ENCODE measurements around the gene LAMC1. TPM values are rescaled to one million over a fixed set of nuclear protein-coding genes. Genes with fewer than 3 reads are reported as not detected.

The LAMC1 gene
- polyA plus RNA-seq, 4 donors: 2.5 to 84.5 (median 22.2) TPM

DNA sequence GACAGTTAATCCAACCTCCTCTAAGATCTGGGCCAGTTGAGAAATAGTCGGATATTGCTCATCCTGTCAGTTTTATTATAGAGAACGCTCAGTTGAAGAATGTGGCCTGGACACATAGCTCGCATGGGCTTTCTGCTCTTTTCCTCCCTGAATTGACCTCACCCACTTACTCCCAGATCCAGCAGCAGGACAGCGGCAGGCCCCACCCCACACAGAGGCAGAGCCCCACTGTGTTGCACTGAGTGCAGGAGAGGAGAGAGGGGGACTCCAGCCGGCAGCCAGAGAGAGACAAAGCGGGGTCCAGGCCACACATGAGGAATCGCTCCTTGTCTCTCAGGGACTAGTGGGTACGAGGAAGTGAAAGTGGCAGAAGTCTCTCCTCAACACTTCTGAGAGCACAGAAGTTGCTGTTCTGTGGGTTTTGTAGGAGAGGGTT is 78.6 kb downstream of the LAMC1 start:
- Histone ChIP-seq H3K27ac (ENCODE audit: low read depth in 1 of 3, low read length in 2 of 3) (peak overlapping the region in 1 of 3 donors; percentile 27), H3K27me3 (ENCODE audit: control insufficient read depth in 3 of 3, insufficient read depth in 3 of 3, low read length in 3 of 3) (no peaks in the 10 kb centered on the region), H3K4me1 (ENCODE audit: control insufficient read depth in 3 of 3, insufficient read depth in 2 of 3, low read depth in 1 of 3, low read length in 2 of 3) (peaks cover 0 to 35% (median 4%) of the 10 kb centered on the region in 3 donors), H3K36me3 (ENCODE audit: control insufficient read depth in 3 of 3, insufficient read depth in 2 of 3, low read depth in 1 of 3, low read length in 3 of 3) (peaks cover 0 to 9% (median 0%) of the 10 kb centered on the region in 3 donors), H3K9me3 (ENCODE audit: control insufficient read depth in 2 of 2, insufficient read depth in 1 of 2, low read depth in 1 of 2, low read length in 1 of 2) (no peaks in the 10 kb centered on the region), H3K4me3 (ENCODE audit: low read depth in 1 of 3, low read length in 3 of 3) (no peak overlapping the region)
- 53 to 76% (median 76%) methylated on average over 8 of the region's 8 CpGs for WGBS, 3 donors
- DNase-seq (no peak), FAIRE-seq (no peak)

DNA sequence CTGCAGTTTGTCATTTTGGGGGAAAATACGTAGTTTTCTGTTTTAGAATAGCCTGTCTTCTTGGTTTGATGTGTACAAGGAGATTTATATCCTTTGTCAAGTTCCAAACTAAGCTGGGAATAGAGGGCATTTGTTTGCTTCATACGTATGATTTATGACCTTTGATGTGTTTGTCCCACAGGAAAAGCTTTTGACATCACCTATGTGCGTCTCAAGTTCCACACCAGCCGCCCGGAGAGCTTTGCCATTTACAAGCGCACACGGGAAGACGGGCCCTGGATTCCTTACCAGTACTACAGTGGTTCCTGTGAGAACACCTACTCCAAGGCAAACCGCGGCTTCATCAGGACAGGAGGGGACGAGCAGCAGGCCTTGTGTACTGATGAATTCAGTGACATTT is 79.9 kb downstream of the LAMC1 start:
- Histone ChIP-seq H3K36me3 (ENCODE audit: control insufficient read depth in 3 of 3, insufficient read depth in 2 of 3, low read depth in 1 of 3, low read length in 3 of 3) (peaks cover 0 to 9% (median 0%) of the 10 kb centered on the region in 3 donors), H3K27ac (ENCODE audit: low read depth in 1 of 3, low read length in 2 of 3) (no peak overlapping the region), H3K9me3 (ENCODE audit: control insufficient read depth in 2 of 2, insufficient read depth in 1 of 2, low read depth in 1 of 2, low read length in 1 of 2) (no peaks in the 10 kb centered on the region), H3K4me3 (ENCODE audit: low read depth in 1 of 3, low read length in 3 of 3) (no peak overlapping the region), H3K27me3 (ENCODE audit: control insufficient read depth in 3 of 3, insufficient read depth in 3 of 3, low read length in 3 of 3) (no peaks in the 10 kb centered on the region), H3K4me1 (ENCODE audit: control insufficient read depth in 3 of 3, insufficient read depth in 2 of 3, low read depth in 1 of 3, low read length in 2 of 3) (peaks cover 0 to 22% (median 4%) of the 10 kb centered on the region in 3 donors)
- no peak for DNase-seq
- no peak for FAIRE-seq
- 88 to 91% (median 89%) methylated on average over 11 of the region's 11 CpGs for WGBS, 3 donors

DNA sequence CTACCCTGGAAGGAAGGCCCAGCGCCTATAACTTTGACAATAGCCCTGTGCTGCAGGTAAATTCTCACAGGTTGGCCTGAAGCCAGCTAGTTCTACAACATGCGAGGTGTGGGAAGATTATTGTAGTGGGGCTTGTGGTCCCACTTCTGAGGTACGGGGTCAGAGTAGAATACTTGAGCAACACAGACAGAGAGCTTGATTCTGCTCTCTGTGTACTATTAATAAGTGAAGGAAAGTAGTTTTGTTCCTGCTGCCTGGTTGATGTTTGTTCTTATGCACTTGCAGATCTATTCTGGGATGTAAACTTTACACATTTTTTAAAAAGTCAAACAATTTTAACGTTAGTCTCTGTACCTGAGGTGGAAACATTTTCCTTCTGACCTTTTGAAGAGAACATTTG is 80.4 kb downstream of the LAMC1 start:
- H3K4me1 ChIP-seq (ENCODE audit: control insufficient read depth in 3 of 3, insufficient read depth in 2 of 3, low read depth in 1 of 3, low read length in 2 of 3): peaks cover 0 to 18% (median 3%) of the 10 kb centered on the region in 3 donors
- no peak for FAIRE-seq
- 66 to 78% (median 73%) methylated on average over 4 of the region's 4 CpGs for WGBS, 3 donors
- no peak for DNase-seq
- no peak overlapping the region for H3K4me3 ChIP-seq (ENCODE audit: low read depth in 1 of 3, low read length in 3 of 3)
- H3K36me3 ChIP-seq (ENCODE audit: control insufficient read depth in 3 of 3, insufficient read depth in 2 of 3, low read depth in 1 of 3, low read length in 3 of 3): peaks cover 0 to 9% (median 0%) of the 10 kb centered on the region in 3 donors
- no peaks in the 10 kb centered on the region for H3K9me3 ChIP-seq (ENCODE audit: control insufficient read depth in 2 of 2, insufficient read depth in 1 of 2, low read depth in 1 of 2, low read length in 1 of 2)
- H3K27ac ChIP-seq (ENCODE audit: low read depth in 1 of 3, low read length in 2 of 3): no peak overlapping the region
- no peaks in the 10 kb centered on the region for H3K27me3 ChIP-seq (ENCODE audit: control insufficient read depth in 3 of 3, insufficient read depth in 3 of 3, low read length in 3 of 3)

DNA sequence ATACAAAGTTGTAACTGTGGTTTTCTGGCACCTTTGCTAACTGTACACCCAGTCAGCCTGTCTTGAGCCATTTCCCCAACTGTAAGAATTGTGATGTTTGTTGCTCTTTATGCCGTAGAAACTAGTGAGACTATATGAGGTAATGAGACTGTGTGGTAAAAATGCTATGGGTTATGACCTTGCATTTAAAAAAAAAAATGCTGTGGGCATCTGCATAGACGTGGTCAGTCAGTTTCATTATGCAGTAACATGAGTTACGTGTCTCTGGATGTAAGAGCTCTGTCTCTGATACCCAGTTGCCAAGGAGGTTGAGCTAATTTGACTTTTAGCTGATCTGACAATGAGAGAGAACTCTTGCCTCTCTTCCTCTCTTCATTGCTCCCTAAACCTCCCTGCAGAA is 82.2 kb downstream of the LAMC1 start:
- Histone ChIP-seq H3K27me3 (ENCODE audit: control insufficient read depth in 3 of 3, insufficient read depth in 3 of 3, low read length in 3 of 3) (no peaks in the 10 kb centered on the region), H3K4me3 (ENCODE audit: low read depth in 1 of 3, low read length in 3 of 3) (no peak overlapping the region), H3K27ac (ENCODE audit: low read depth in 1 of 3, low read length in 2 of 3) (no peak overlapping the region), H3K9me3 (ENCODE audit: control insufficient read depth in 2 of 2, insufficient read depth in 1 of 2, low read depth in 1 of 2, low read length in 1 of 2) (no peaks in the 10 kb centered on the region), H3K4me1 (ENCODE audit: control insufficient read depth in 3 of 3, insufficient read depth in 2 of 3, low read depth in 1 of 3, low read length in 2 of 3) (peaks cover 0 to 11% (median 0%) of the 10 kb centered on the region in 3 donors), H3K36me3 (ENCODE audit: control insufficient read depth in 3 of 3, insufficient read depth in 2 of 3, low read depth in 1 of 3, low read length in 3 of 3) (peaks cover 0 to 9% (median 0%) of the 10 kb centered on the region in 3 donors)
- DNase-seq: no peak
- WGBS, 3 donors: 65 to 87% (median 71%) methylated on average over 3 of the region's 3 CpGs
- FAIRE-seq: no peak

DNA sequence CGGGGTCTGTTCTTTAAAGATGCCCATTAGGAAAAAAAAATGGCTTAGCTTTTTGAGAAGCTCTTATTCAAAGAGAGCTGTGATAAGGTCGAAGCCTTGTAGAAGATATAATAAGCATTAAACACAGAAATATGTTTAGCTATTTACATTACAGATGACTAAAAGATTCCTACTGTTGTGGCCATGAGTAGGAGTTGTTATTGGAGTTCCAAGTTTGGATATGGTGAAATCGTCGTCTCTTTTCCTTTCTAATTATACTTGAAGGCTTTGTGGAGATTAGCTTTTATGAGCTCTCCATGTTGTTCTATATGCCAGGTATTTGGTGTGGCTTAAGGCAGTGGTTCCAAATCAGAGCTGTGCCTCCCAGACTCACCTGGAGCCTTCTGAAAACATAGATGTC is 82.9 kb downstream of the LAMC1 start:
- Histone ChIP-seq H3K27ac (ENCODE audit: low read depth in 1 of 3, low read length in 2 of 3) (peak overlapping the region in 1 of 3 donors; percentile 14), H3K27me3 (ENCODE audit: control insufficient read depth in 3 of 3, insufficient read depth in 3 of 3, low read length in 3 of 3) (no peaks in the 10 kb centered on the region), H3K4me3 (ENCODE audit: low read depth in 1 of 3, low read length in 3 of 3) (no peak overlapping the region), H3K4me1 (ENCODE audit: control insufficient read depth in 3 of 3, insufficient read depth in 2 of 3, low read depth in 1 of 3, low read length in 2 of 3) (peaks cover 0 to 5% (median 0%) of the 10 kb centered on the region in 3 donors), H3K9me3 (ENCODE audit: control insufficient read depth in 2 of 2, insufficient read depth in 1 of 2, low read depth in 1 of 2, low read length in 1 of 2) (no peaks in the 10 kb centered on the region), H3K36me3 (ENCODE audit: control insufficient read depth in 3 of 3, insufficient read depth in 2 of 3, low read depth in 1 of 3, low read length in 3 of 3) (peaks cover 0 to 9% (median 0%) of the 10 kb centered on the region in 3 donors)
- WGBS, 3 donors: 64 to 73% (median 71%) methylated on average over 4 of the region's 4 CpGs
- FAIRE-seq (no peak), DNase-seq (no peak)

DNA sequence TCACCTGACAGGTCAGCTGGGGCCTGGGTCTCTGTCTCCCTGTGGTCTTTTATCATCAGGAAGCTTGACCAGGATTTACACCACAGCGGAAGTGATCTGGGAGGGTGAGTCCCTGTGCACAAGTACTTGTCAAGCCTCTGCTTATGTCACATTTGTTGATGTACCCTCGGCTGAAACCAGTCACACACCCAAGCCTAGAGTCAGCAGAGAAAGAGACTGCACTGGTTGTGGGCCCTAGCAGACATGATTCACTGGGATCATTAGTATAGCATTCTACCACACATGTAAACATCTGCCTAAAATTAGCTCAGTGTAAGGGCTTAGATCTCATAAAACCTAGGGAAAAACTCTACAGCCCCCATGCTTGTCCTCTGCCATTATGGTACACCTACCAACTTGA is 83.5 kb downstream of the LAMC1 start:
- no peaks in the 10 kb centered on the region for H3K27me3 ChIP-seq (ENCODE audit: control insufficient read depth in 3 of 3, insufficient read depth in 3 of 3, low read length in 3 of 3)
- peaks cover 0 to 11% (median 0%) of the 10 kb centered on the region in 3 donors for H3K36me3 ChIP-seq (ENCODE audit: control insufficient read depth in 3 of 3, insufficient read depth in 2 of 3, low read depth in 1 of 3, low read length in 3 of 3)
- H3K4me1 ChIP-seq (ENCODE audit: control insufficient read depth in 3 of 3, insufficient read depth in 2 of 3, low read depth in 1 of 3, low read length in 2 of 3): no peaks in the 10 kb centered on the region
- no peak for DNase-seq
- no peaks in the 10 kb centered on the region for H3K9me3 ChIP-seq (ENCODE audit: control insufficient read depth in 2 of 2, insufficient read depth in 1 of 2, low read depth in 1 of 2, low read length in 1 of 2)
- WGBS, 3 donors: 76 to 84% (median 79%) methylated on average over 2 of the region's 2 CpGs
- FAIRE-seq: no peak
- H3K4me3 ChIP-seq (ENCODE audit: low read depth in 1 of 3, low read length in 3 of 3): no peak overlapping the region
- peak overlapping the region in 1 of 3 donors; percentile 14 for H3K27ac ChIP-seq (ENCODE audit: low read depth in 1 of 3, low read length in 2 of 3)

DNA sequence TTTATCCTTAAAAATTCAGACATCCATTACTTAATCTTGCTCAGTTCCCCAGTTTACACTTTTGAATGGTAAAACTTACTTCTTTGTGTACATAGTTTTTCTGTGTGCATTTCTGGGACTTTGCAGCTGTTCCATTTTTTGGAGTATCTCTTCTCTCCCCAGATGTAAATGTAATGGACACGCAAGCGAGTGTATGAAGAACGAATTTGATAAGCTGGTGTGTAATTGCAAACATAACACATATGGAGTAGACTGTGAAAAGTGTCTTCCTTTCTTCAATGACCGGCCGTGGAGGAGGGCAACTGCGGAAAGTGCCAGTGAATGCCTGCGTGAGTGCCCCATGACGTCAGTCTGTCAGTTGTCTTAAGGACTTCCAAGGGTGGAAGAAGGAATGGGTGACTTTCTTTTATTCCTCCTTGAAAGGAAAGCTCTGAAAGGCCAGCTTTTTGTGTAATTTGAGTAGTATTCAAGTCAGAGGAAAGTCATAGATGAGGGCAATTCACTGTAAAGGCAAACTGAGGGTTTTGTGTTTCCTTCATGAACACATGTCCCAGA is 87.2 kb downstream of the LAMC1 start:
- H3K9me3 ChIP-seq (ENCODE audit: control insufficient read depth in 2 of 2, insufficient read depth in 1 of 2, low read depth in 1 of 2, low read length in 1 of 2): no peaks in the 10 kb centered on the region
- 87 to 93% (median 90%) methylated on average over 8 of the region's 8 CpGs for WGBS, 3 donors
- H3K4me3 ChIP-seq (ENCODE audit: low read depth in 1 of 3, low read length in 3 of 3): no peak overlapping the region
- no peak for DNase-seq
- no peaks in the 10 kb centered on the region for H3K27me3 ChIP-seq (ENCODE audit: control insufficient read depth in 3 of 3, insufficient read depth in 3 of 3, low read length in 3 of 3)
- H3K36me3 ChIP-seq (ENCODE audit: control insufficient read depth in 3 of 3, insufficient read depth in 2 of 3, low read depth in 1 of 3, low read length in 3 of 3): peaks cover 0 to 14% (median 0%) of the 10 kb centered on the region in 3 donors
- no peak for FAIRE-seq
- no peaks in the 10 kb centered on the region for H3K4me1 ChIP-seq (ENCODE audit: control insufficient read depth in 3 of 3, insufficient read depth in 2 of 3, low read depth in 1 of 3, low read length in 2 of 3)
- H3K27ac ChIP-seq (ENCODE audit: low read depth in 1 of 3, low read length in 2 of 3): no peak overlapping the region

DNA sequence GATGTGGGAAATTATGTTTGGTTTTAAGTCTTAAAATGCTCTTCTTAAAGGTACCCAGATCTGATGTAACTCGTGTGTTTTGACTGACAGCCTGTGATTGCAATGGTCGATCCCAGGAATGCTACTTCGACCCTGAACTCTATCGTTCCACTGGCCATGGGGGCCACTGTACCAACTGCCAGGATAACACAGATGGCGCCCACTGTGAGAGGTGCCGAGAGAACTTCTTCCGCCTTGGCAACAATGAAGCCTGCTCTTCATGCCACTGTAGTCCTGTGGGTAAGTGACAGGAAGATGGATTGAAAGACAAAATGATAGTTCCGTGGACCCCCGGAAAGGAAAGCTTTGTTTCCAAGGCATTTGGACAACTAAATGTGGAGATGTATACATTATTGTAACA is 91.2 kb downstream of the LAMC1 start:
- H3K27me3 ChIP-seq (ENCODE audit: control insufficient read depth in 3 of 3, insufficient read depth in 3 of 3, low read length in 3 of 3): no peaks in the 10 kb centered on the region
- WGBS, 3 donors: 89 to 93% (median 90%) methylated on average over 9 of the region's 9 CpGs
- H3K27ac ChIP-seq (ENCODE audit: low read depth in 1 of 3, low read length in 2 of 3): no peak overlapping the region
- DNase-seq (no peak), FAIRE-seq (no peak)
- H3K4me3 ChIP-seq (ENCODE audit: low read depth in 1 of 3, low read length in 3 of 3): no peak overlapping the region
- no peaks in the 10 kb centered on the region for H3K9me3 ChIP-seq (ENCODE audit: control insufficient read depth in 2 of 2, insufficient read depth in 1 of 2, low read depth in 1 of 2, low read length in 1 of 2)
- H3K4me1 ChIP-seq (ENCODE audit: control insufficient read depth in 3 of 3, insufficient read depth in 2 of 3, low read depth in 1 of 3, low read length in 2 of 3): no peaks in the 10 kb centered on the region
- H3K36me3 ChIP-seq (ENCODE audit: control insufficient read depth in 3 of 3, insufficient read depth in 2 of 3, low read depth in 1 of 3, low read length in 3 of 3): peaks cover 0 to 25% (median under 1%) of the 10 kb centered on the region in 3 donors

DNA sequence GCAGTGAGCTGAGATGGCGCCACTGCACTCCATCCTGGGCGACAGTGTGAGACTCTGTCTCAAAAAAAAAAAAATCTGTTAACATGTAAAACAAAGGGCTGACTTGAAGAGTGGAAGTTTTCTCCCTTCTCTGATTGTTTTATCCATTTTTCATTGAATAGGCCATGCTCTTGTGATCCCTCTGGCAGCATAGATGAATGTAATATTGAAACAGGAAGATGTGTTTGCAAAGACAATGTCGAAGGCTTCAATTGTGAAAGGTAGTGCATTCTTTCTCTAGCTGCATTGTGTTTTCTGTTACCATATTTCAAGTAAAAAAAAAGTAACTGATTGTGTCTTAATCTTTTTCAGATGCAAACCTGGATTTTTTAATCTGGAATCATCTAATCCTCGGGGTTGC is 93.2 kb downstream of the LAMC1 start:
- no peak for FAIRE-seq
- WGBS, 3 donors: 65 to 77% (median 71%) methylated on average over 4 of the region's 4 CpGs

More for the DNA sequence above, 93.2 kb downstream of the LAMC1 start:
- Histone ChIP-seq H3K4me1 (ENCODE audit: control insufficient read depth in 3 of 3, insufficient read depth in 2 of 3, low read depth in 1 of 3, low read length in 2 of 3) (no peaks in the 10 kb centered on the region), H3K27me3 (ENCODE audit: control insufficient read depth in 3 of 3, insufficient read depth in 3 of 3, low read length in 3 of 3) (no peaks in the 10 kb centered on the region), H3K27ac (ENCODE audit: low read depth in 1 of 3, low read length in 2 of 3) (no peak overlapping the region), H3K4me3 (ENCODE audit: low read depth in 1 of 3, low read length in 3 of 3) (no peak overlapping the region), H3K9me3 (ENCODE audit: control insufficient read depth in 2 of 2, insufficient read depth in 1 of 2, low read depth in 1 of 2, low read length in 1 of 2) (no peaks in the 10 kb centered on the region), H3K36me3 (ENCODE audit: control insufficient read depth in 3 of 3, insufficient read depth in 2 of 3, low read depth in 1 of 3, low read length in 3 of 3) (peaks cover 0 to 30% (median 5%) of the 10 kb centered on the region in 3 donors)
- no peak for DNase-seq
